Lower leg skin (tissue), 4 donors: ENCODE measurements around the gene LIF. TPM values are rescaled to one million over a fixed set of nuclear protein-coding genes. Genes with fewer than 3 reads are reported as not detected.
"Not testable (repeated sequence)": the region's sequence is repeated elsewhere in the genome, so short reads cannot be mapped to it uniquely, and the experiment has no call there.

Experiments used
- DNase-seq, 2 donors: peaks; one replicate each; pipeline ENCODE4 v3.0.0-alpha.2; 2019; ENCODE audit warnings: low spot score in 2 of 2
- H3K4me3 ChIP-seq: fragments of 200-600 bp; sonication (generic); 2 replicates; pipeline ENCODE4 v1.5.1; 2017; ENCODE audit warnings: mild to moderate bottlenecking, low read depth; ENCODE audit not compliant: poor library complexity, severe bottlenecking
- CTCF ChIP-seq, 3 donors: fragments of 450-650 bp; IDR thresholded peaks; one replicate each; pipeline ENCODE4 v1.5.1; 2016; ENCODE audit warnings: antibody characterized with exemption in 3 of 3, mild to moderate bottlenecking in 3 of 3, moderate library complexity in 2 of 3
- POLR2A ChIP-seq, 2 donors: fragments of 450-650 bp; IDR thresholded peaks; one replicate each; pipeline ENCODE4 v1.6.1; 2016 to 2017; ENCODE audit warnings: antibody characterized with exemption in 2 of 2, mild to moderate bottlenecking in 1 of 2, moderate library complexity in 1 of 2
- WGBS, 2 donors: methylation state at CpG; one replicate each; pipeline ENCODE4 v1.1.5; 2018; 5-methylcytosine and 5-hydroxymethylcytosine counted together
- intact Hi-C: fragments of 100-400 bp; cut with DNase I; formaldehyde crosslinking; loops from one replicate; pipeline ENCODE4 v1.15.0; 2023; ENCODE audit warnings: low total_unique reads
- total RNA-seq, 4 donors: library from RNA; depleted of rRNA; stranded (reverse); fragments of >200 nt; gene quantifications; one replicate each; pipeline ENCODE4 v1.1.0, GENCODE V29; 2016

The LIF gene
- total RNA-seq, 4 donors from 2014 or later = 5.2 to 11.8 (median 7.0) TPM

GRCh38 chr22:30201945-30202344 is 44.6 kb downstream of the LIF start:
- intact Hi-C loops = no loop called here
- DNase-seq = peak in 1 of 2 donors; percentile 82
- TF ChIP-seq CTCF (IDR thresholded peaks at IDR 0.05) = no peak
- no peak for TF ChIP-seq POLR2A (IDR thresholded peaks at IDR 0.05)

GRCh38 chr22:30200905-30201304 is 45.7 kb downstream of the LIF start:
- H3K4me3 ChIP-seq, intact Hi-C loops: not testable (repeated sequence)
- peak in 1 of 2 donors; percentile 52 for DNase-seq
- 85% methylated on average over 10 of the region's 10 CpGs for WGBS, 2 donors

More at GRCh38 chr22:30201945-30202344, 44.6 kb downstream of the LIF start:
- no peak overlapping the region for H3K4me3 ChIP-seq
- WGBS, 2 donors = 43 to 58% methylated on average over 3 of the region's 3 CpGs

- TF ChIP-seq POLR2A (IDR thresholded peaks at IDR 0.05) (no peak), CTCF (IDR thresholded peaks at IDR 0.05) (no peak)
- H3K4me3 ChIP-seq = no peak overlapping the region
- intact Hi-C loops = no loop called here
- WGBS, 2 donors = 88 to 92% methylated on average over 4 of the region's 4 CpGs
- no peak for DNase-seq
These were observed 47.6 kb downstream of the LIF start for GRCh38 chr22:30198921-30199320.

GRCh38 chr22:30198152-30198825 is 48.3 kb downstream of the LIF start:
- intact Hi-C loops = no loop called here
- TF ChIP-seq POLR2A (IDR thresholded peaks at IDR 0.05) = no peak
- no peak for TF ChIP-seq CTCF (IDR thresholded peaks at IDR 0.05)
- no peak overlapping the region for H3K4me3 ChIP-seq
- 94 to 97% methylated on average over 5 of the region's 5 CpGs for WGBS, 2 donors
- no peak for DNase-seq

GRCh38 chr22:30197389-30197788 is 49.2 kb downstream of the LIF start:
- no peak overlapping the region for H3K4me3 ChIP-seq
- no peak for TF ChIP-seq CTCF (IDR thresholded peaks at IDR 0.05)
- TF ChIP-seq POLR2A (IDR thresholded peaks at IDR 0.05) = no peak
- intact Hi-C loops = no loop called here
- no peak for DNase-seq

- DNase-seq = no peak
- 9 to 15% methylated on average over 2 of the region's 2 CpGs for whole genome bisulfite sequencing, 2 donors
- TF ChIP-seq CTCF (IDR thresholded peaks at IDR 0.05) (no peak), POLR2A (IDR thresholded peaks at IDR 0.05) (no peak)
- intact Hi-C loops = no loop called here
- H3K4me3 ChIP-seq = no peak overlapping the region
These were observed 49.7 kb downstream of the LIF start for GRCh38 chr22:30196880-30197336.
